NCI-H748 (cell line): Measurements from ENCODE around the gene ZNRD2.

Experiments
- DNase-seq: peaks from one replicate; lab custom pipeline; 2025; ENCODE audit not compliant: unreplicated experiment; lab: John Stamatoyannopoulos, UW

The ZNRD2 gene

DNA sequence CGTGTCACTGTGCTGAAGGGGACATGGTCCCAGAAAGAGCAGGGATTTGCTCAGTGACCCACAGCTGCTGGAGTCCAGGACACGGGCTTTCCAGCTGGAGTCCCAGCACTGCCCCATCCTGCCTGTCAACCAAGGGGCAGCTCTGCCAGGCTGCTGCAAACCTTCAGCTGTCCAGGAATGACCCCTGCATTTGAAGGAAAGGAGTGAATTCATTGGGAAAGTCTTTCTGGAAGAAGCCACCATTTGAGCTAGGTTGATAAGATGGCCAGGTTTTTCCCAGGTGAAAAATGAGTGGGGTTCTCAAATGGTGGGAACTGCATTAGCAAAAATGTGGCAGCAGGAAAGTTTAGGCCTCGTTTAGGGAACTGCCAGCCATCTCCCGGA, 16.0 kb downstream of the ZNRD2 start:
- DNase-seq, result no peak

DNA sequence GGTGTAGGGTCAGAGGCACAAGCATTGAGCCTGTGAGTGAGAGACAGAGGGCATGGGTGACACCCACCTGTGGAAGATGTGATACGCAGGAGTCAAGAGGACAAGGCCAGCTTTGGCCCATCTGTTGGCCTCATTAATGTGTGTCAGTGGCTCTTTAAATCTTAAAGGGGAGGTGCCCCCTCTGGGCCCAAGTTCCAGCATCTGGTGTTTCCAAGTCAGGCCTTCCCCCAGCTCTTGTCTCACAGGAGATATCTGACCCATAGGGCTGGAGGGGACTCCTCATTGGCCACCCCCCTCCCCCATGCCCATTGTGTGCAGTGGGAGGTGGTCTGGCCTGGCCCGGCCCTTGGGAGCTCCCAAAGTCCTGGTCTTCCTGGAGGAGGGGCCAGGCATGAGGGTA, 16.4 kb downstream of the ZNRD2 start:
- DNase-seq, result no peak

DNA sequence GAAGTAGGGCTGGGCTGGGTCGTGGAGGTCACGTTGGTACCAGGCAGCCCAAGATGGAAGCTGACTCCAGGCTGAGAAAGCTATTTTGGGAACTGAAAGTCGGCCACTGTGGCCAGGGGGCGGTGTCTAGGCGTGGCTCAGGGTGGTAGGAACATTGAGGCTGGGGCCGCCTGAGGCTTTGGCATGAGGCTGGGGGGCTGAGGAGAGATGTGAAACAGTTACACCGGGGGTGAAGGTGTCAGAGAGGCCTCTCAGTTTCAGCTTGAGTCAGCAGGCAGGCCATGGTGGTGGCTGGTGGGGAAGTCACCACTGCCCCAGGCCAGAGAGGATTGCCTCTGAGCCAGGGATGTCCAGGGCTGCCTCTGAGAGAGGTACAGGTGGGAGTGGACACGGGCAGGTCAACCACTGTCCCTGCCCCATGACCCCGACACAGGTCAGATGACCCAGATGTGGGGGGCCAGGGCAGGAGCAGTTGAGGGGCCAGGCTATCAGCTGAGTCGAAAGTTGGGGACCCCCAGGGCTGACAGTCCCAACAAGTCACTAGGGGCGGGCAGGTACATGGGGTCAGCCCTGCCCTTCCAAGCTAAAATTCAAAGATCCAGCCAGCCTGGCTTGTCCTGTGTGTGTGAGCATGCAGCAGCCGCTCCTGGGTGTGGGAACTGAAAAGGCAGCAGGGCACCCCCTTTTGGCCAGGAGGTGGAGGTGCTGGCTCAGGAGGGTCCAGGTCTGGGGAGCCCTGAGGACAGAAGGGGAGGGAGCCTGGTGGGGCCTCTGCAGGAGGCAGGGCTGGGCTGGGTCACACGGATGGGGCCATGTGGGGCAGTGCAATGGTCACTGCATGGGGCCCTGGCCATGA, 18.1 kb downstream of the ZNRD2 start:
- DNase-seq, result peak; percentile 22

DNA sequence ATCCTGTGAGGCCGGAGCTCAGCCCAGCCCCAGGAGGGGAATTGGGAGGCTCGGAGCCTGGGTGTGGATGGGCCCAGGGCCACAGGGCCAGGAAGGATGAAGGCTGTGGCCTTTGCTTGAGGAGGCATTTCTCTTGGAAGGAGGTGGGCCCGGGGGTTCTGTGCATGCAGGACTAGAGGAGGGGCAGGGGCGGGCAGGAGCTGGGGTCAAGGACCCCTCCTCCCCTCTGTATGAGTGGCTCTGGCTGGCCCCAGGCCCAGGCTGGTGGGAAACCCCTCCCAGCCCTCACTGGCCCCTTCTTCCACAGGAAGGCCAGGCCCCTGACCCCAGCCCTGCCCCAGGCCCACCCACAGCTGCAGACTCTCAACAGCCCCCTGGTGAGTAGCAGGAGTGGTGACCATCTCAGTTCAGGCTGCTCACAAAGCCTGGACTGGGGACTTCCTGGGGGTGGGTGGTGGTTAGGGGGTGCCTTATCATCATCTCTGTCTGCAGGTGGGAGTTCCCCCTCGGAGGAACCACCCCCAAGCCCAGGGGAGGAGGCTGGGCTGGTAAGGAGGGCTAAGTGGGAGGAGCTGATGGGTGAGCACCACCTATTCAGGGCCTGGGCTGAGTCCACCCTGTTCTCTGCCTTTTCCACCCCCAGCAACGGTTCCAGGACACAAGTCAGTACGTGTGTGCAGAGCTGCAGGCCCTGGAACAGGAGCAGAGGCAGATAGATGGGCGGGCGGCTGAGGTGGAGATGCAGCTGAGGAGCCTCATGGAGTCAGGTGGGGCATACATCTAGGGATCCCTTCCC, 19.4 kb downstream of the ZNRD2 start:
- DNase-seq, result no peak

DNA sequence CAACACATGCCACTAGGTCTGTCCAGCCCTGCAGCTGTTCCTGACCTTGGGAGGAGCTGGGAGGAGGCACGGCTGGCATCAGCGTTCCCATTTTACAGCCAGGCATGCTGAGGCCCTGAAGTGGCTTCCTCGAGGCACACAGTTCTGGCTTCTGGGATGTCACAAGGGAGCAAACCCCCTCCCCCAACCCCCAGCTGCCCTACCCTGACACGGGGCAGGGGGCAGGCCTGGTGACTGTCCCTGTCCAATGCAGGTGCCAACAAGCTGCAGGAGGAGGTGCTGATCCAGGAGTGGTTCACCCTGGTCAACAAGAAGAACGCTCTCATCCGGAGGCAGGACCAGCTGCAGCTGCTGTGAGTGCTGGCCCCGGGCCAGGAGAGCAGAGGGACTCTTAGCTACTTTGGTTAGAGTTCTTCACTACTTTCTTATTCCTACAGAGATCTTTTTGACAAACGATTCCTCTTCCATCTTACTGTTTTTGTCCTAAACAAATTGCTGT, 20.0 kb downstream of the ZNRD2 start:
- no peak for DNase-seq

DNA sequence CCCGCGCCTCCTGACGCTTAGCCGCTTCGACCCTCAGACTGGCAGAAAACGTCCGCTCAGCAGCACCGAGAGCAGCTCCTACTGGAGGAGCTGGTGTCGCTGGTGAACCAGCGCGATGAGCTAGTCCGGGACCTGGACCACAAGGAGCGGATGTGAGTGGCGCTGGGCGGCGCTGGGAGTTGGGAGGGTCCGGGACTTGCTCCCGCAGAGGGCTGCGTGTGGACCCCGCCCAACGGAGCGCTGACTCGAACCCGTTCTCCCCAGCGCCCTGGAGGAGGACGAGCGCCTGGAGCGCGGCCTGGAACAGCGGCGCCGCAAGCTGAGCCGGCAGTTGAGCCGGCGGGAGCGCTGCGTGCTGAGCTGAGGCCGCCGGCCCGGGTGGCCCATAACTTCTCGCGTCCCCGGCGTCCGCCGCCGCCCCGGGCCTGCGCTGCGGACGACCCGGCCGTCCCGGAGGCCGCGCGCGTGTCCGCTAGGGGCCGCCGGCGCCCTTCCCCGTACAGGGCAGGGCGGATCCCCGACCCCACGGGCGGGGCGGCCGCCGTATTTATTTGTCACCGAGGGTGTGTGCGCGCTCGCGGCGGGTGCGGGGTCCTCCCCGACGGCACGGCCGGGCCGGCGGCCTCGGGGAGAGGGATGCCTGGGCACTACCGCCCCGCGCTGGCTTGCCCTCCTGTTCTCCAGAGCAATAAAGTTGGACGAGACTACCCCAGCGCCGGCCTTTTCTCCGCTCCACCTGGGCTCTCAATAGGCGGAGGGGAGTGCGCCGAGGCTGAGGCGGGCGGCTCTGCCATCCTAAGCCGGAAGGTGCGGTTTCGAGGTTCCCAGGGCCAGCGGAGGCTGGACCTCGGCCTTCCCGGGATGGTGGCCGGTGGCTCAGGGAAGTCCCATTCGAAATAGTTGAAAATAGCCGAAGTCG, 21.9 kb downstream of the ZNRD2 start:
- DNase-seq, result peak; percentile 47

DNA sequence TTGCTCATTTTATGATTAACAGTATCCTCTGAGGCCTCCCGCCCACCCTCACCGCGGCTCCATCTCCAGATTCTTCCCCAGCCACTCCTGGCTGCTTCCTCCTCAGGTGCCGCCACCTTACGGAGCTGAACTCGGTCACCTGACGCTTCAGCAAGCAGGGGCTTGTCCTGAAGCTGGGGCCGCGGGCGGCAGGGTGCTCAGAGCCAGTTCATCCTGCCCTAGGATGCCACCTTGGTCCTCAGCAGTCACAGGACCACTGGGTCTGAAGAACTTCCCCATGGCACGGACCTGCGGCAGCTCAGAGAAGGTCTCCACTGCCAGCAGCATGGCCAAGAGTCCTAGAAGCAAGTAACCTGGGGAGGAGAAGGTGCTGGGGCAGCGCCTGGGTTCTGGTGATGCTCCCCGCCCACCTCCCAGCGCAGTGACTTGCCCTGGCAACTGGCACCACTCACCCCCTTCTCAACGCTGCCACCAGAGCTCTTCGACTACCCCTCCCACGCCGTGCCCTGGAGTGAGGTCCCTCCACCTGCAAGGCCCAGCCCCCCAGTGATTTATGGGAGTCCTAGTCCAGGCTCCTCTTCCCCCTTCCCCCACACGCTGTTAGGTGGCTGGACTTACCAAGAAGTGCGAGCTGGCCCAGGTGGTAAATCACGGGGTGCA, 22.7 kb downstream of the ZNRD2 start:
- DNase-seq, result no peak

DNA sequence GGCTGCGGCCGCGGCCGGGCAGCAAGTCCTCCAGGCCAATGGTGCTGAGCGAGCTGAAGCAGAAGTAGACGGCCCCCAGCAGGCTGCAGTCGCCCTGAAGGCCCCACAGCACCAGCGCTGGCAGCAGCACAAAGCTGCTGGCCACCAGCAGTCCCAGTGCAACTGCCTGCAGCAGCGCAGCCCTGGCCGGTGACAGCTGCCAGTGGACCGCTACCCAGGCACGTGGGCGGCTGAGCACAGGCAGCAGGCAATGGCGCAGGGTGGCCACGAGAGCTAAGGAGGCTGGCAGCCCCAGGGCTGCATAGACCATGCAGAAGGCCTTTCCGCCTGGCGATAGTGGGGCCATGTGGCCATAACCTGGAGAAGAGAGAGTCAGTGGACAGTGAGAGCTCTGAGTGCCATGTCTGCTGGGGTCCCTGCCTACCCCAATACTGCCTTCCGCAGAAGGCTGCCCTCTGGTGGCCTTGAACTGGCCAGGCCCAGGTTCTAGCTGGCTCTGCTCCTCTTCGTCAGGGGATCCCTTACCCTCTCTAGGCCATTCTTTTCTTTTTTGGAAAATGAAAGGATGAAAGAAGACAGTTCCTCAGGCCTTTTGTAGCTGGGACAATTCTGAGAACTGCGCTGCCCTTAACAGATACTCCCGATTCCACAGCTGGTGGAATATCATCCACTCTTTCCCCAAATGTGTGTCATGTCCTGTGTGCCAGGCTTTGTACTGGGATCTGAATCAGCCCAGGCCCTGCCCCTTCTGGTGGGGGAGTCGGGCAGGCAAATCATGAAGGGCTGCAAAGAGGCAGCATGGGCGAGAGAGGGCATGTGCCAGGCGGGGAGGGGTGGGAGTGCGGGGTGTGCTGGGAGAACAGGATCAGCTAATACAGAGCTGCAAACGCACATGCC, 23.5 kb downstream of the ZNRD2 start:
- DNase-seq, result peak; percentile 11

DNA sequence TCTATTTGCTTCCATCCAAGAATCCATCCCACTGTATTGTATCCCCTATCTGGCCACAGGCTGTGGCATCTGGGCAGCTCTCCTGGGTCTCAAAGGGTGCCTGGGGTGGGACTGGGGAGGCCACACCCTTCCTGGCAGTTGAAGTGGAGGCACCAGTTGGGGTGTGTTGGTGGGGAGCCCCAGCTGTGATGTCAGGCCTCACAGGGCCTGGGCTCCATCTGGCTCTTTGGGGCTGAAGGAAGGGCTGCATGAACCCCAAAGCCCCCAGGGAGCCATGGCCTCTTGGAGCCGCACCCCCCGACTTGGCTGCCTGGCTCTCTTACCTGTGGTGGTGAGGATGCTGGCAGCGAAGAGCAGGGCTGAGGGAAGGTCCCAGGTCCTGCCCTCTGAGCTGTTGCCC, 24.9 kb downstream of the ZNRD2 start:
- no peak for DNase-seq

DNA sequence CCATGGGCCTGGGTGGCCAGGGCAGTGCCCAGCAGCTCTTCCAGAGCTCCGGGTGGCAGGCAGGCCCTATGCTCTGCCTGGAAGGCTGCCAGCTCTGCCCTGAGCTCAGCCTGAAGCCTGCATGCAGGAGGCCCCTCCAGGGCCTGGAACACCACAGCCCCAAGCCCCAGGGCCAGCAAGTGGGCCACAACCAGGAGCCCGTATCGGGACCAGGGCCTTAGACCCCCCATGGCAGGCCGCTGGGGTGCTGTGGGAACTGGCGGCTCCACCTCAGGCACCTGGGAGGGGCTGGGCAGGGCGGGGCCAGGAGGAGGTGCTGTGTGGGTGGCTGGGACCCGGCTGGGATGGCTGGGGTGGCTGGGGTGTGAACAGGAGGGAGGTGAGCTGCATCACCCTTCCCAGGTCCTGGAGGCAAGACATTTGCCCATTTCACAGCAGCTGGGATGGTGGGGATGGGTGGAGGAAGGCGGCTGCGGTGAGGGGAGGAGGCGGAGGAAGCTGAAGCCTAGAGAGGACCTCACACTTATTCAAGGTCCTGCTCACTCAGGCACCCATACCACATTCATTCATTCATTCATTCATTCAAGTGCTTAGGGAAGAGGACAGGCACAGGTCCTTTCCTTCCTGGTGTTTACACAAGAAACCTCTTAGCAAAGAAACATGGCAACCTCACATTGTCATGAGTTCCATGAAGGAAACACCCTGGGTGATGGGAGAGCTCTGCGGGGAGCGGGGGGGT, 25.4 kb downstream of the ZNRD2 start, which contains the start of gene KCNK7:
KCNK7 (minus strand) TSS at position 258 of the 739 bp plus-strand sequence; CDS start at position 230, 28 bp downstream.
- no peak for DNase-seq

DNA sequence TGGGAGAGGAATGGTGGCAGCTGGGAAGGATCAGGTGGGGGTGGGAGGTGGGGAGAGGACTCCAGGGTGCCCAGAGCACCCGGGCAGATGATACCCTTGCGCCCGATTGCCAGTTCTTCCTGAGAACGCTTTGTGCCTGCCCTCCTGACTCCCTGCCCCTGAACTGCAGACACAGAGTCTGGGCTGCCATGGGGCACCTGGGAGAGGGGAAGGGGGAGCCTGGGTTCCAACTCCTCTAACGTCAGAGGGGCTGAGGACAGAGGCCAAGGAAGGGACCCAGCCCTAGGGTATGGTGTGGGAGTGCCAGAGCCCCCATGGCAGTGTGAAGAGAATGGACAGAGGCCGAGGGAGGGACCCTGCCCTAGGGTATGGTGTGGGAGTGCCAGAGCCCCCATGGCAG, 26.2 kb downstream of the ZNRD2 start:
- DNase-seq, result no peak

DNA sequence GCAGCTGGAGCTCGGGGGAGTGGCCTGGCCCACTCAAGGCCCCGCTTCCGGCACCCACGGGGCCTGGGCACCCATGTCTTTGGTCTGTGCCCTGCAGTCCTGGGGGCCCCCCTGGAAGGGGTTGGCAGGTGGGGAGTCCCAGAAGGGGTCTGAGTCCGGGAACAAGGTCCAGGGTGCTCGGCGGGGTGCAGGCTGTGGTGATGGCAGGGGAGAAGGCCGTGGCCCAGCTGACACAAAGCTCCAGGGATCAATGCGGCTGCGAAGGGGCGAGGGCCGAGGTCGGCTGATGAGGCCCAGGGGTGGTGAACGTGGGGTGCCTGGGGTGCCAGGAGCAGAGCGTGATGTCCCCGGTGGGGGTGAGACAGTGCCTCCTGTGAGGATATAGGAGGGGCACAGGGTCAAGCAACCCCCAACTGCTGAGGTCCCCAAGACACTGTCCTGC, 28.0 kb downstream of the ZNRD2 start:
- no peak for DNase-seq

DNA sequence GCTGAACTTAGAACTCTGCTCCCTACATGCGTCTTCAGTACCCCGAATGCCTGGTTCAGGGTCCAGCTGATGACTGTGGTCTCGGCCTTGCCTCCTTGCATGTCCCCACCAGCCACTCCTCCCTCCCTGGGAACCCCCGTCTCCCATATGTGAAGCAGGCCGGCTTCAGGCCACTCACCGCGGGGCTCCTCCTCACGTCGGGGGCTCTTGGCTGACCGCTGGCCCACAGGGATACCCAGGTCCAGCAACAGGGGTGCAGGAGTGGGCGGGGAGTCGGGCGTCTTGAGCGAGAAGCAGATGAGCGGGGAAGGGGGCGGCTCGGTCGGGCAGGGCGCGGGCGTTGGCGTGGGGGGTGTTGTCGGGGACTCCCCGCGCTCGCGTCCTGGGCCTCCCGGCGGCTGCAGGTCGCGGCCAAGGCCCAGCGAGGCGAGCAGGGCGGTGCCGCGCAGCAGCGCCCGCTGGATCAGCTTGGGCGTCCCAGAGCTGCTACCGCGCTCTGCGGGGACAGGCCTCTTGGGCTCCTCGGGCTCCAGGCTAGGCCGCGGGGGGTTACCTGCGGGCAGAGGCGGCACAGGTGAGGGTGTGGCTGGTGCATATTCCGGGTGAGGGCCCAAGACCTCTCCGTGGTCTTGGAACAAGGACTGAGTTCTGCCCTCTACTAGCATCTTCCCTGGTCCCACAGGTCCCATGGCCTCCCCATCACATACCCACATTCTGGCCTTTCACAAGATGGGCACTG, 29.1 kb downstream of the ZNRD2 start:
- no peak for DNase-seq

DNA sequence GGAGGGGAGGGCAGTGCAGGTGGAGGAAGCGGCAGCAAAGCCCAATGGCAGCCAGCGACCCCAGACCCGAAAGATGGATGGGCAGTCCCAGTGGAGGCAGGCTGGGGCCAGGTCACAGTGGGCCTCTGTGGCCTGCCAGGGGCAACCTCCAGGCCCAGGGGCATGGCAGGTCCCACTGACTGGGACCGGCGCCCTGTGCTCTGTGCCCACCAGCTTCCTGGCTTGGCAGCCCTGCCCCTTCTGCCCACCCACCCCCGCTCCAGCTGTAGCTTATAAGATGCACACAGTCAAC, 29.6 kb downstream of the ZNRD2 start:
- no peak for DNase-seq

DNA sequence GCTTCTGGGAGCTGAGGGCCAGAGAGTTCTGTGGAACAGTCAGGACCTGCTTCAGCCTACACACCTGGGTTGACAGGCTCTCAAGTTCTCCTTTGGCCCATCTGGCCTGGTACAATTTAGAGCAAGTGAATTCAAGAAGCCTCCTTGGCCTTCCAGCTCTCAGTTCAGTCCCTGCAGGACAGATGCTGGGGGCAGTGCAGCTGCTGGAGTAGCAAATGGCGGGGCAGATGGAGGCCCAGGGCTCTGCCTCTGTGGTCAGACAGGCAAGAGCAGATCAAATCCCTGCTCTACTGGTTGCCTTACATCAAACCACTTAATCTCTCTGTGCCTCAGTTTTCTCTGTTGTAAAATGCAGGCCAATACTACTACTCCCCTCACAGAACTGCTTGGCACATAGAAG, 34.0 kb downstream of the ZNRD2 start:
- DNase-seq, result no peak

DNA sequence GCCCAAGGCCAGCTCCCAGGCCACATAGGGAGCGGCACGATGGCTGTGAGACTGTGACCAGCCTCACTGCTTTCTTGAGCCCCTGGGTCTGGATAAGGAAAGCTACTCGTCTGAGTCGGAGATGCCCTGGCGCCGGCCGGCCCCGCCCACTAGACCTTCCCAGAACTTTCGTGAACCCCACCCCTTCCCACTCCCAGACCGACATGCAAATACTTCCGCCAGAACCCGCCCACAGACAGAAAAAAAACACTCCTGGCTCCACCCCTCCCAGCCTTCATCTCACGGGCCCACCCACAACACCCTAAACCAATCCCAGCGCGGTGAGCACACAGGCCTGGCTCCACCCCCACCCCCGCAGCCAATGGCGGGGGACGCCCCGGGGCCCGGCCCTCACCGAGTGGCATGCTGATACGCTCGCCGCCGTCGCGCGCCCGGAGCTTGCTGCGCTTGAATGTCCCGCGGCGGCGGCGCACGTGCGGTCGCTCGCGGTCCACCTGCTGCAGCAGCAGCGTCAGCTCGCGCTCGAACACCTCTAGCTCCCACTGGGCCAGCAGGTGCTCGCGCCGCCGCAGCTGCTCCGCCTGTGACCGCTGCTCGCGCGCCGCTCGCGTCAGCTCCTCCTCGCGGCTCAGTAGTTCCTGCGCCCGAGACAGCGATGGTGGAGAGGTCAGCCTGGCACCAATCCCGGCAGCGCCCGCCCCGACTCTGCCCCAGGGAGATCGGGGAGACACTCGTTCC, 36.8 kb downstream of the ZNRD2 start:
- peak; percentile 86 for DNase-seq

DNA sequence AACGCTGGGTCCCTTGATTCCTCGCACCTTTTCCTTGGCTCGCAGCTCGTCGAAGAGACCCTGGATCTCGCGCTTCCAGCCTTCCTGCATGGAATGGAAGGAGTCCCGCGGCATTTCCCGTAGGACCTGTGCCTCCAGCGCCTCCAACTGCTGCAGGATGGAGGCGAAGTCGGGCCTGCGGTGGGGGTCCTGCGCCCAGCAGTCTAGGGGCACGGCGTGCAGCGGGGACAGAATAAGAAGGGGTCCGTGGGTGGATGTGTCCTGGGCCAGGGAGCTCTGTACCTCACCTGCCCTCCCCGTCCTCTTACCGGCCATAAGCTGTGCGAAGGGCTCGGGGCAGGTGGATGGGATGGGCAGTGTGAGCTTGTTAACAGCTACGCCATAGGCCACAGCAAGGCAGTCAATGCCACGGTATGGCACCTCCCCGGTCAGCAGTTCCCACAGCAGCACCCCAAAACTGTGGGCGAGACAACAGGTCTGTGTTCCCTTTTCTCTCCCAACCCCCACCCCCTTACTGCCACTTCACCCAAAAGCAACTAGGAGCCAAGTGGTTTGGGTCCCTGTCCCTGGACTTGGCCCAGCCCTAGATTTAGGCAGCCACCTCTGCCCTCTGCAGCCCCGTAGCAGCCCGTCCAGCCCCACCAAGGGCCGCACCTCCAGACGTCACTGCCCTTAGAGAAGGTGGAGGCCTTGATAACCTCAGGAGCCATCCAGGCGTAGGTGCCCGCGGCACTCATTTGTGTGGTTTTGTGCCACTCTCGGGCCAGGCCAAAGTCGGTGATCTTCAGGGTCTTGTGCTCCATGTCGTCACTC, 37.5 kb downstream of the ZNRD2 start:
- DNase-seq, result no peak
